ENCODE data around the gene TK2.

Gene TK2

DNA sequence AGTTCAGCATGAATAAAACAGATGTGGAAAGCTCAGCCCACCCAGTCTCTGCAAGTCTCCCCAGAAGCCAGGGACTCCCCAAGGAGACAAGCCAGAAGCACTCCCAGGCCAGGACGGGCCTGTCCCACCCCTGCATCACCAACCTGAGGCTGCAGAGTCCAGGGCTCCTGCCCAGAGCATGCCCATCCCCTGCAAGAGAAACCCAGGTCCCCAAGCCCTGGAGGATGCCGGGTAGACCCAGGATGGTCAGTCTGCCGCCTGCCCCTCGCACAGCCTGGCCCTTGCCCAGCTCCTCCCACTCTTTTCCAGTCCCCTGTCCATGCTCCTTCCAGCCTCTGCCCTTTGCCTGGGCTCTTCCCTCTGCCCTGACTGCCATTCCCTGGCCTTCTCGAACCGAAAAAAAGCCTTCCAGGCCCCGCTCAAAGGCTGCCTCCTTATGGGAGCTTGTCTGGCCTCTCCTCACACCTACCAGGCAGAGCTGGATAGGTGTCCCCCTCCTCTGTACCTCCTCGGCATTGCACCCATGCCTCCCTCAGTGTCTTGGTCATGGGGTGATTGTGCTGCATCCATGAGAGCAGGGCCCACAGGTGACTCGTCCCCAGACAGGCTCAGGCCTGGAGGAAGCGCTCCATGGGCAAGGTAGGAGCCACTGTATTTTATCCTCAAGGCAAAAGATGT lies 78.1 kb downstream of the TK2 start:
- H3K27ac ChIP-seq (ENCODE audit: low read length), result no peak overlapping the region

DNA sequence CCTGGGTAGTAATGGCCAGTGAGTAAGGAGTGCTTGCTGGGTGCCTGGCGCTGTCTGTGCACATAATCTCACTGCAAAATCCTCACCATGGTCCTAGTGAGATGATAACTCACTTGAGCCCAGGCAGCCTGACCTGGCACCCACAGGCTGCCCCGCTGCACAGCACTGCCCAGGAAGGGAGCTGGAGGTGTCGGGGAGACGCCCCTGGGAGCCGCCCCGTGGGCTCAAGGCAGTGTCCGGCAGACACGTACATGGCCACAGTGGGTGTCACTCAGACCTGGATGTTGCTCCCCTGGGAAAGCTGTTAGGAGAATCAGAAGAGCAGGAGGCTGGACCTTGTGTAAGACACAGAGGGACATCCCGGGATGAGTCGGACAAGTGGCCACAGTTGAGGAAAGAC lies 78.7 kb downstream of the TK2 start:
- Histone ChIP-seq H3K4me3 (ENCODE audit: low read length) (no peak overlapping the region), H3K79me2 (ENCODE audit: low read length) (no peaks in the 10 kb centered on the region), H3K9me2 (replicated peaks; ENCODE audit: insufficient read depth, low read length) (no peaks in the 10 kb centered on the region), H3K4me2 (ENCODE audit: low read depth, low read length) (no peak overlapping the region), H2AFZ (ENCODE audit: low read length) (no peak overlapping the region), H4K20me1 (ENCODE audit: insufficient read depth, low read length) (no peaks in the 10 kb centered on the region), H3K9me3 (replicated peaks; ENCODE audit: insufficient read depth, low read length) (no peaks in the 10 kb centered on the region), H3K27me3 (replicated peaks; ENCODE audit: insufficient read depth, low read length) (no peaks in the 10 kb centered on the region), H3K4me1 (ENCODE audit: low read length) (peaks cover 17% of the 10 kb centered on the region), H3K9ac (ENCODE audit: low read length) (no peak overlapping the region), H3K27ac (ENCODE audit: low read length) (no peak overlapping the region), H3K36me3 (replicated peaks; ENCODE audit: insufficient read depth, low read length) (no peaks in the 10 kb centered on the region), H3F3A (ENCODE audit: insufficient read depth, low read length) (peaks cover 4% of the 10 kb centered on the region; the same call in 1 of the 2 replicates)
- DNase-seq, result no peak
- TF ChIP-seq EZH2phosphoT487 (IDR thresholded peaks at IDR 0.05; ENCODE audit: low read length) (no peak), EZH2 (optimal IDR thresholded peaks at IDR 0.05; ENCODE audit: low read depth, low read length) (no peak)
- TF ChIP-seq, protein P1, sequence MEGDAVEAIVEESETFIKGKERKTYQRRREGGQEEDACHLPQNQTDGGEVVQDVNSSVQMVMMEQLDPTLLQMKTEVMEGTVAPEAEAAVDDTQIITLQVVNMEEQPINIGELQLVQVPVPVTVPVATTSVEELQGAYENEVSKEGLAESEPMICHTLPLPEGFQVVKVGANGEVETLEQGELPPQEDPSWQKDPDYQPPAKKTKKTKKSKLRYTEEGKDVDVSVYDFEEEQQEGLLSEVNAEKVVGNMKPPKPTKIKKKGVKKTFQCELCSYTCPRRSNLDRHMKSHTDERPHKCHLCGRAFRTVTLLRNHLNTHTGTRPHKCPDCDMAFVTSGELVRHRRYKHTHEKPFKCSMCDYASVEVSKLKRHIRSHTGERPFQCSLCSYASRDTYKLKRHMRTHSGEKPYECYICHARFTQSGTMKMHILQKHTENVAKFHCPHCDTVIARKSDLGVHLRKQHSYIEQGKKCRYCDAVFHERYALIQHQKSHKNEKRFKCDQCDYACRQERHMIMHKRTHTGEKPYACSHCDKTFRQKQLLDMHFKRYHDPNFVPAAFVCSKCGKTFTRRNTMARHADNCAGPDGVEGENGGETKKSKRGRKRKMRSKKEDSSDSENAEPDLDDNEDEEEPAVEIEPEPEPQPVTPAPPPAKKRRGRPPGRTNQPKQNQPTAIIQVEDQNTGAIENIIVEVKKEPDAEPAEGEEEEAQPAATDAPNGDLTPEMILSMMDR (IDR thresholded peaks at IDR 0.05; ENCODE audit: low read length), result no peak

More for the DNA sequence above, 78.1 kb downstream of the TK2 start:
- Histone ChIP-seq H3K36me3 (replicated peaks; ENCODE audit: insufficient read depth, low read length) (no peaks in the 10 kb centered on the region), H2AFZ (ENCODE audit: low read length) (no peak overlapping the region), H3K4me2 (ENCODE audit: low read depth, low read length) (no peak overlapping the region), H3K9ac (ENCODE audit: low read length) (no peak overlapping the region), H3F3A (ENCODE audit: insufficient read depth, low read length) (peaks cover 9% of the 10 kb centered on the region), H3K27me3 (replicated peaks; ENCODE audit: insufficient read depth, low read length) (no peaks in the 10 kb centered on the region), H4K20me1 (ENCODE audit: insufficient read depth, low read length) (no peaks in the 10 kb centered on the region), H3K4me1 (ENCODE audit: low read length) (peaks cover 23% of the 10 kb centered on the region), H3K4me3 (ENCODE audit: low read length) (no peak overlapping the region), H3K9me3 (replicated peaks; ENCODE audit: insufficient read depth, low read length) (no peaks in the 10 kb centered on the region), H3K79me2 (ENCODE audit: low read length) (no peaks in the 10 kb centered on the region), H3K9me2 (replicated peaks; ENCODE audit: insufficient read depth, low read length) (no peaks in the 10 kb centered on the region)
- no peak for TF ChIP-seq EZH2 (optimal IDR thresholded peaks at IDR 0.05; ENCODE audit: low read depth, low read length)
- TF ChIP-seq, protein P1 (IDR thresholded peaks at IDR 0.05; ENCODE audit: low read length), result no peak
- no peak for TF ChIP-seq EZH2phosphoT487 (IDR thresholded peaks at IDR 0.05; ENCODE audit: low read length)
- no peak for DNase-seq

DNA sequence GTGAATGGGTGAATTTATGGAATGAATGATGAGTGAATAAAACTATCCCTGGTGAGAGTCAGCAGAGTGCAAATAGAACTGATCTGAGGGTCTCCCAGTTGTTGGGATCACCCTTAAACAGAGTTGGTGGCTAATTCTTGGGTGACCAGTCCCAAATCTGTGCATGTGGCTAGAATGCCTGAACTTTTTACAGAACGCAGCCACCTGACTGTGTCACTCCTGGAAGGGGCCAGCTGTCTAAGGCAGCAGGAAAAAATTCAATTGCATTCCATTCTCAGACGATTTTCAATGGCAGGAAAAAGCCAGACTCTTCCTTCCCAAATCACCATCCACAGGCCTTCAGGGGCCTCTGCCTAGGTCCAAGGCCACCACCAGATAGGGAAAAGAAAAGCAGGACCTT lies 79.4 kb downstream of the TK2 start:
- Histone ChIP-seq H3K79me2 (ENCODE audit: low read length) (no peaks in the 10 kb centered on the region), H3K36me3 (replicated peaks; ENCODE audit: insufficient read depth, low read length) (no peaks in the 10 kb centered on the region), H3K9ac (ENCODE audit: low read length) (no peak overlapping the region), H3K4me3 (ENCODE audit: low read length) (no peak overlapping the region), H3F3A (ENCODE audit: insufficient read depth, low read length) (peaks cover 4% of the 10 kb centered on the region; the same call in 1 of the 2 replicates), H3K27ac (ENCODE audit: low read length) (no peak overlapping the region), H3K27me3 (replicated peaks; ENCODE audit: insufficient read depth, low read length) (no peaks in the 10 kb centered on the region), H4K20me1 (ENCODE audit: insufficient read depth, low read length) (no peaks in the 10 kb centered on the region), H2AFZ (ENCODE audit: low read length) (no peak overlapping the region), H3K9me3 (replicated peaks; ENCODE audit: insufficient read depth, low read length) (no peaks in the 10 kb centered on the region), H3K4me1 (ENCODE audit: low read length) (peaks cover 14% of the 10 kb centered on the region), H3K4me2 (ENCODE audit: low read depth, low read length) (no peak overlapping the region), H3K9me2 (replicated peaks; ENCODE audit: insufficient read depth, low read length) (no peaks in the 10 kb centered on the region)
- no peak for DNase-seq
- TF ChIP-seq, protein P1 (IDR thresholded peaks at IDR 0.05; ENCODE audit: low read length), result no peak
- TF ChIP-seq EZH2phosphoT487 (IDR thresholded peaks at IDR 0.05; ENCODE audit: low read length), result no peak
- TF ChIP-seq EZH2 (optimal IDR thresholded peaks at IDR 0.05; ENCODE audit: low read depth, low read length), result no peak

All from MM.1S (cell line).